SK-N-SH treated with all-trans-retinoic acid at 6 μM for 48 hours (cell line): ENCODE measurements around the gene MED9.

ENCODE experiments used
- ATAC-seq: fragments of 200-7000 bp; cut with Tn5 transposase; 3 replicates; pipeline ENCODE4 v1.9.1; 2020; ENCODE audit warnings: mild to moderate bottlenecking, moderate library complexity
- ARNTL ChIP-seq: fragments of 450-650 bp; formaldehyde crosslinking; IDR thresholded peaks from 2 replicates; pipeline ENCODE4 v1.5.0; 2020; ENCODE audit warnings: low read depth, mild to moderate bottlenecking, moderate library complexity, borderline replicate concordance
- BACH2 ChIP-seq: fragments of 250-450 bp; sonication (Bioruptor Pico); IDR thresholded peaks from 2 replicates; pipeline ENCODE4 v1.9.0; 2021; ENCODE audit warnings: mild to moderate bottlenecking, borderline replicate concordance
- CSDC2 ChIP-seq: fragments of 250-450 bp; sonication (Bioruptor Pico); IDR thresholded peaks from 2 replicates; pipeline ENCODE4 v1.5.0; 2020; ENCODE audit warnings: mild to moderate bottlenecking, moderate library complexity
- GLIS3 ChIP-seq: fragments of 250-450 bp; sonication (Bioruptor Pico); IDR thresholded peaks from 2 replicates; pipeline ENCODE4 v1.5.0; 2020; ENCODE audit warnings: mild to moderate bottlenecking, moderate library complexity
- ISL1 ChIP-seq: fragments of 250-450 bp; sonication (Bioruptor Pico); IDR thresholded peaks from 2 replicates; pipeline ENCODE4 v2.1.2; 2022; ENCODE audit warnings: mild to moderate bottlenecking, moderate library complexity
- OSR1 ChIP-seq: fragments of 250-450 bp; sonication (Bioruptor Pico); IDR thresholded peaks from 2 replicates; pipeline ENCODE4 v1.8.0; 2022; ENCODE audit warnings: moderate library complexity, mild to moderate bottlenecking, inconsistent platforms
- PPARA ChIP-seq: fragments of 250-450 bp; sonication (Bioruptor Pico); IDR thresholded peaks from 2 replicates; pipeline ENCODE4 v1.5.0; 2020; ENCODE audit warnings: mild to moderate bottlenecking, borderline replicate concordance
- SNAI2 ChIP-seq: fragments of 250-450 bp; sonication (Bioruptor Pico); IDR thresholded peaks from 2 replicates; pipeline ENCODE4 v1.5.0; 2020; ENCODE audit warnings: mild to moderate bottlenecking, moderate library complexity
- TCF4 ChIP-seq: fragments of 250-450 bp; sonication (Bioruptor Pico); IDR thresholded peaks from 2 replicates; pipeline ENCODE4 v1.8.0; 2021; ENCODE audit warnings: mild to moderate bottlenecking, moderate library complexity, borderline replicate concordance
- TOX ChIP-seq: fragments of 250-450 bp; sonication (Bioruptor Pico); IDR thresholded peaks from 2 replicates; pipeline ENCODE4 v1.8.0; 2021; ENCODE audit warnings: mild to moderate bottlenecking, moderate library complexity, borderline replicate concordance
- ZFP3 ChIP-seq: fragments of 250-450 bp; sonication (Bioruptor Pico); IDR thresholded peaks from 2 replicates; pipeline ENCODE4 v1.5.0; 2020; ENCODE audit warnings: mild to moderate bottlenecking, moderate library complexity
- ZFP30 ChIP-seq: fragments of 450-650 bp; formaldehyde crosslinking; IDR thresholded peaks from 2 replicates; pipeline ENCODE4 v1.5.0; 2022; ENCODE audit warnings: mild to moderate bottlenecking, moderate library complexity
- ZNF565 ChIP-seq: fragments of 450-650 bp; formaldehyde crosslinking; conservative IDR thresholded peaks from 2 replicates; pipeline ENCODE4 v1.5.0; 2020; ENCODE audit warnings: low read depth, mild to moderate bottlenecking, moderate library complexity
- ZNF70 ChIP-seq: fragments of 450-650 bp; formaldehyde crosslinking; IDR thresholded peaks from 2 replicates; pipeline ENCODE4 v1.5.0; 2020; ENCODE audit warnings: mild to moderate bottlenecking, moderate library complexity
- ZNF8 ChIP-seq: fragments of 450-650 bp; formaldehyde crosslinking; IDR thresholded peaks from 2 replicates; pipeline ENCODE4 v1.5.0; 2020; ENCODE audit warnings: mild to moderate bottlenecking, moderate library complexity
- TF ChIP-seq, protein P1 (sequence below): fragments of 250-450 bp; sonication (Bioruptor Pico); IDR thresholded peaks from 2 replicates; pipeline ENCODE4 v1.5.1; 2021; ENCODE audit warnings: mild to moderate bottlenecking, moderate library complexity
- TF ChIP-seq, protein P2 (sequence below): fragments of 250-450 bp; sonication (Bioruptor Pico); IDR thresholded peaks from 2 replicates; pipeline ENCODE4 v1.5.0; 2020; ENCODE audit warnings: mild to moderate bottlenecking, moderate library complexity
- TF ChIP-seq, protein P3 (sequence below): fragments of 250-450 bp; sonication (Bioruptor Pico); IDR thresholded peaks from 2 replicates; pipeline ENCODE4 v1.5.1; 2020; ENCODE audit warnings: low read depth, mild to moderate bottlenecking, moderate library complexity
- TF ChIP-seq, protein P4 (sequence below): fragments of 250-450 bp; sonication (Bioruptor Pico); IDR thresholded peaks from 2 replicates; pipeline ENCODE4 v1.8.0; 2020; ENCODE audit warnings: mild to moderate bottlenecking, moderate library complexity, borderline replicate concordance

Gene MED9

DNA sequence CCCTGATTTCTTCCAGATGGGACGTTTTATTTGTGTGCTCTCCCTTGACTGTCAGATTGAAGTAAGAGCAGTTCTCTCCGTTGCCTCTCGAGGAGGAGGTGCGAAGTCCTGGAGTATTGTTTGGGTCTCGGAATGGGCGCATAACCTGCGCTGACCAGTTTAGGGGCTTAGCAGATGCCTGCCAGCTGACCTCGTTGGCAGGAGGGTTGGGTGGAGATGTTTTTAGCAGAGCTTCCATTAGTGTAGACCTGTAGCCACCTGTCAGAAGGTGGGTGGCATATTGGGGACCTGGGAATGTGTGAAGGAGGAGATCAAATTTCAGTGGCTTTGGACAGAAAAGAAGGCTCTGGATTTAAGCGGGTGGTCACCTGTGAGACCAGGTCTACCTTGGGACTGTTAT is 15.8 kb downstream of the MED9 start:
- TF ChIP-seq ZFP30 (no peak), ISL1 (no peak), GLIS3 (CRISPR knock-in tag) (no peak), ZNF565 (CRISPR knock-in tag) (no peak), CSDC2 (no peak), PPARA (no peak), ZFP3 (CRISPR knock-in tag) (no peak), BACH2 (CRISPR knock-in tag) (no peak), ZNF8 (CRISPR knock-in tag) (no peak), OSR1 (no peak), ARNTL (CRISPR knock-in tag) (no peak), TOX (CRISPR knock-in tag) (no peak), SNAI2 (CRISPR knock-in tag) (no peak), TCF4 (CRISPR knock-in tag) (no peak)
- TF ChIP-seq, protein P1, sequence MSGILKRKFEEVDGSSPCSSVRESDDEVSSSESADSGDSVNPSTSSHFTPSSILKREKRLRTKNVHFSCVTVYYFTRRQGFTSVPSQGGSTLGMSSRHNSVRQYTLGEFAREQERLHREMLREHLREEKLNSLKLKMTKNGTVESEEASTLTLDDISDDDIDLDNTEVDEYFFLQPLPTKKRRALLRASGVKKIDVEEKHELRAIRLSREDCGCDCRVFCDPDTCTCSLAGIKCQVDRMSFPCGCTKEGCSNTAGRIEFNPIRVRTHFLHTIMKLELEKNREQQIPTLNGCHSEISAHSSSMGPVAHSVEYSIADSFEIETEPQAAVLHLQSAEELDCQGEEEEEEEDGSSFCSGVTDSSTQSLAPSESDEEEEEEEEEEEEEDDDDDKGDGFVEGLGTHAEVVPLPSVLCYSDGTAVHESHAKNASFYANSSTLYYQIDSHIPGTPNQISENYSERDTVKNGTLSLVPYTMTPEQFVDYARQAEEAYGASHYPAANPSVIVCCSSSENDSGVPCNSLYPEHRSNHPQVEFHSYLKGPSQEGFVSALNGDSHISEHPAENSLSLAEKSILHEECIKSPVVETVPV (CRISPR knock-in tag): no peak
- TF ChIP-seq, protein P2, sequence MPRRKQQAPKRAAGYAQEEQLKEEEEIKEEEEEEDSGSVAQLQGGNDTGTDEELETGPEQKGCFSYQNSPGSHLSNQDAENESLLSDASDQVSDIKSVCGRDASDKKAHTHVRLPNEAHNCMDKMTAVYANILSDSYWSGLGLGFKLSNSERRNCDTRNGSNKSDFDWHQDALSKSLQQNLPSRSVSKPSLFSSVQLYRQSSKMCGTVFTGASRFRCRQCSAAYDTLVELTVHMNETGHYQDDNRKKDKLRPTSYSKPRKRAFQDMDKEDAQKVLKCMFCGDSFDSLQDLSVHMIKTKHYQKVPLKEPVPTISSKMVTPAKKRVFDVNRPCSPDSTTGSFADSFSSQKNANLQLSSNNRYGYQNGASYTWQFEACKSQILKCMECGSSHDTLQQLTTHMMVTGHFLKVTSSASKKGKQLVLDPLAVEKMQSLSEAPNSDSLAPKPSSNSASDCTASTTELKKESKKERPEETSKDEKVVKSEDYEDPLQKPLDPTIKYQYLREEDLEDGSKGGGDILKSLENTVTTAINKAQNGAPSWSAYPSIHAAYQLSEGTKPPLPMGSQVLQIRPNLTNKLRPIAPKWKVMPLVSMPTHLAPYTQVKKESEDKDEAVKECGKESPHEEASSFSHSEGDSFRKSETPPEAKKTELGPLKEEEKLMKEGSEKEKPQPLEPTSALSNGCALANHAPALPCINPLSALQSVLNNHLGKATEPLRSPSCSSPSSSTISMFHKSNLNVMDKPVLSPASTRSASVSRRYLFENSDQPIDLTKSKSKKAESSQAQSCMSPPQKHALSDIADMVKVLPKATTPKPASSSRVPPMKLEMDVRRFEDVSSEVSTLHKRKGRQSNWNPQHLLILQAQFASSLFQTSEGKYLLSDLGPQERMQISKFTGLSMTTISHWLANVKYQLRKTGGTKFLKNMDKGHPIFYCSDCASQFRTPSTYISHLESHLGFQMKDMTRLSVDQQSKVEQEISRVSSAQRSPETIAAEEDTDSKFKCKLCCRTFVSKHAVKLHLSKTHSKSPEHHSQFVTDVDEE (CRISPR knock-in tag): no peak
- TF ChIP-seq, protein P3, sequence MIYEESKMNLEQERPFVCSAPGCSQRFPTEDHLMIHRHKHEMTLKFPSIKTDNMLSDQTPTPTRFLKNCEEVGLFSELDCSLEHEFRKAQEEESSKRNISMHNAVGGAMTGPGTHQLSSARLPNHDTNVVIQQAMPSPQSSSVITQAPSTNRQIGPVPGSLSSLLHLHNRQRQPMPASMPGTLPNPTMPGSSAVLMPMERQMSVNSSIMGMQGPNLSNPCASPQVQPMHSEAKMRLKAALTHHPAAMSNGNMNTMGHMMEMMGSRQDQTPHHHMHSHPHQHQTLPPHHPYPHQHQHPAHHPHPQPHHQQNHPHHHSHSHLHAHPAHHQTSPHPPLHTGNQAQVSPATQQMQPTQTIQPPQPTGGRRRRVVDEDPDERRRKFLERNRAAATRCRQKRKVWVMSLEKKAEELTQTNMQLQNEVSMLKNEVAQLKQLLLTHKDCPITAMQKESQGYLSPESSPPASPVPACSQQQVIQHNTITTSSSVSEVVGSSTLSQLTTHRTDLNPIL (CRISPR knock-in tag): no peak
- no peak for ATAC-seq

DNA sequence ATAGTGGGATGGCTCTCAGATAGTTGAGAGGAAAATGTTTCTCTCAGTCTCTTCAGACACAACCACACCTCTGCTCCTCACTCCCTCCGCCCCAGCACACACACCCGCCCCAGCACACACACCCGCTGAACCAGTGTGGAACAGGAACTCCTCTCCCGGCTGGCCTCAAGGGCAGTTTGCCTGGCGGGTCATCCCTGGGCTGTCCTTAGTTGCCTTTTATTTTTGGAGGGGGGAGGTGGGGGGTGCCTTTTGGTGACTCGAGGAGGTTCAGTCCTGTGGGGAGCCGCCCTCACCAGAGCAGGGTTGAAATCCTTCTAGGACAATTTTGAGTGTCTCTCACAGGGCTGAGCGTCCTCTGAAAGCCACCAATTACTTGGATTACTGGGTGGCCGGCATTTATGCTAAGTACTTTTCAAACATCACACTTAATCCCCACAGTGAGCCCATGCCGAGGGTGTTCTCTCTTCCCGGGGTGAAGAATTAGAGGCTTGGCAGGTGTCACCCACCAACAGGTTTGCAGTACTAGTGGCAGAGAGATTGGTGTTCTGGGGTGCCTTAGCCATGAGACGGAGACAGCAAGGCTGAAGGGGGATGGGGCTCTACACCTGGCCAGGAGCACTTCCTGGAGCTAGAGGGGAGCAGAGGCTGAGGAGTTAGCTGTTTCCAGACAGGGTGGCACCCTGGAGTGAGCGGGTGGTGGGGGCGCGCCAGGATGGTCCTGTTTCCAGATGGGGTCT is 16.6 kb downstream of the MED9 start:
- TF ChIP-seq, protein P4, sequence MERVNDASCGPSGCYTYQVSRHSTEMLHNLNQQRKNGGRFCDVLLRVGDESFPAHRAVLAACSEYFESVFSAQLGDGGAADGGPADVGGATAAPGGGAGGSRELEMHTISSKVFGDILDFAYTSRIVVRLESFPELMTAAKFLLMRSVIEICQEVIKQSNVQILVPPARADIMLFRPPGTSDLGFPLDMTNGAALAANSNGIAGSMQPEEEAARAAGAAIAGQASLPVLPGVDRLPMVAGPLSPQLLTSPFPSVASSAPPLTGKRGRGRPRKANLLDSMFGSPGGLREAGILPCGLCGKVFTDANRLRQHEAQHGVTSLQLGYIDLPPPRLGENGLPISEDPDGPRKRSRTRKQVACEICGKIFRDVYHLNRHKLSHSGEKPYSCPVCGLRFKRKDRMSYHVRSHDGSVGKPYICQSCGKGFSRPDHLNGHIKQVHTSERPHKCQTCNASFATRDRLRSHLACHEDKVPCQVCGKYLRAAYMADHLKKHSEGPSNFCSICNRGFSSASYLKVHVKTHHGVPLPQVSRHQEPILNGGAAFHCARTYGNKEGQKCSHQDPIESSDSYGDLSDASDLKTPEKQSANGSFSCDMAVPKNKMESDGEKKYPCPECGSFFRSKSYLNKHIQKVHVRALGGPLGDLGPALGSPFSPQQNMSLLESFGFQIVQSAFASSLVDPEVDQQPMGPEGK (CRISPR knock-in tag): no peak
- ATAC-seq: no peak

DNA sequence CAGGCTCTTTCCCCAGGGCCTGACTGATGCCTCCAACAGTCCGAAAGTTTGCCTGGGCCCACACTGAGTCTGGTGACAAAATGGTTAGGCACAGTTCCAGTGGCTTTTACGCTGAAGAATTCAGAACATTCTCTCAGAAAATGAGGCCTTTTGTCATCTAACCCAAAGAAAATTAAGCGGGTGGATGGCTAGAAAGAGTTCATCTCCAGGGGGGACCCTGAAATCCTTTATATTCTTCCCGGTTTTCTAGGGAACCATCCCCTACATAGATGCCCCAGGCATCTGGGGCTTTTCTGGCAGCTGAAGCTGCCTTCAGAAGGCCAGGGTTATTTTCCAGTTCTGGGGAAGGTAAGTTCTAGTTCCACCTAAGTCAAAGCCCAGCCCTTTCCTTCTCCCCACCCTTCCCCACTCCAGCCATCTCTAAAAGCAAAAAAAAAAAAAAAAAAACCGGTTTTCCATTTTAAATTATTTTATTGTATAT is 17.2 kb downstream of the MED9 start:
- TF ChIP-seq TOX (CRISPR knock-in tag) (no peak), TCF4 (CRISPR knock-in tag) (no peak), ZNF8 (CRISPR knock-in tag) (no peak), PPARA (no peak), ZNF70 (CRISPR knock-in tag) (no peak), SNAI2 (CRISPR knock-in tag) (no peak), ZFP3 (CRISPR knock-in tag) (no peak), ARNTL (CRISPR knock-in tag) (no peak), BACH2 (CRISPR knock-in tag) (no peak), ISL1 (no peak)
- TF ChIP-seq, protein P1 (CRISPR knock-in tag): no peak
- TF ChIP-seq, protein P3 (CRISPR knock-in tag): no peak
- TF ChIP-seq, protein P2 (CRISPR knock-in tag): no peak
- TF ChIP-seq, all 23 proteins: peak for 0
- no peak for ATAC-seq
